ENCODE data around the gene FOXJ3. TPM values are rescaled to one million over a fixed set of nuclear protein-coding genes. Genes with fewer than 3 reads are reported as not detected.

The FOXJ3 gene
- total RNA-seq, 1 experiment from 2014 or later = 51.1 TPM

GRCh38 chr1:42142894-42143675 lies 191.9 kb downstream of the FOXJ3 start:
- no peaks in the 10 kb centered on the region for H3K9me3 ChIP-seq (ENCODE audit: control insufficient read depth in 1 of 2, insufficient read depth in 1 of 2, low read depth in 1 of 2, low read length in 2 of 2)
- CTCF ChIA-PET = no interaction called here
- H4K20me1 ChIP-seq (ENCODE audit: insufficient read depth) = no peaks in the 10 kb centered on the region
- ATAC-seq = no peak
- BruUV-seq (replicated peaks) = no TSS peak
- no peak overlapping the region for H3K9ac ChIP-seq (ENCODE audit: low read length)
- intact Hi-C loops (cut with micrococcal nuclease) = loop anchor here (10.0 kb wide), 1 partner anchor 568 kb away; no protein-coding TSS in a partner anchor
- H3K79me2 ChIP-seq (ENCODE audit: insufficient read depth, low read length) = no peaks in the 10 kb centered on the region
- RAD21 ChIA-PET (ENCODE audit: low non-redundant PET in 1 of 2, low total read pairs in 2 of 2, uncharacterized antibody in 2 of 2, unreplicated experiment in 2 of 2) = no interaction called here
- no peaks in the 10 kb centered on the region for H3K36me3 ChIP-seq (ENCODE audit: control insufficient read depth in 1 of 2, insufficient read depth in 2 of 2, low read length in 2 of 2)
- H2AFZ ChIP-seq (ENCODE audit: low read depth, low read length, poor library complexity, severe bottlenecking) = no peak overlapping the region
- POLR2A ChIA-PET = no interaction called here
- no peak overlapping the region for H3K4me2 ChIP-seq (ENCODE audit: low read length)
- TF ChIP-seq REST (IDR thresholded peaks at IDR 0.05; ENCODE audit: low read depth) = no peak
- no peak for TF ChIP-seq MAX (IDR thresholded peaks at IDR 0.05)
- no peak for TF ChIP-seq EZH2phosphoT487 (IDR thresholded peaks at IDR 0.05; ENCODE audit: borderline replicate concordance)
- no peak for TF ChIP-seq POLR2A (IDR thresholded peaks at IDR 0.05; ENCODE audit: borderline replicate concordance, extremely low read depth, insufficient read depth, insufficient read length)
- TF ChIP-seq JUND (IDR thresholded peaks at IDR 0.05) = no peak
- no peak for TF ChIP-seq EGR1 (IDR thresholded peaks at IDR 0.05; ENCODE audit: low read depth)
- no peak for TF ChIP-seq SIN3A (IDR thresholded peaks at IDR 0.05; ENCODE audit: low read depth)
- TF ChIP-seq SRF (IDR thresholded peaks at IDR 0.05; ENCODE audit: low read depth) = no peak
- no peak for TF ChIP-seq CEBPB (IDR thresholded peaks at IDR 0.05; ENCODE audit: low read depth)
- peaks cover 0 to 8% of the 10 kb centered on the region in 2 experiments; a peak in 1 of 4 replicates for H3K4me1 ChIP-seq (ENCODE audit: control insufficient read depth in 1 of 2, insufficient read depth in 2 of 2, low read length in 2 of 2)
- H3K27me3 ChIP-seq (ENCODE audit: insufficient read depth, low read length) = no peaks in the 10 kb centered on the region
- no peak for DNase-seq (ENCODE audit: low read depth, low spot score)
- no peak overlapping the region for H3K4me3 ChIP-seq (replicated peaks in 1 of 2; ENCODE audit: low read depth in 1 of 2, low read length in 2 of 2)
- no peaks in the 10 kb centered on the region for H3K9me2 ChIP-seq (ENCODE audit: insufficient read depth)
- H3K27ac ChIP-seq (ENCODE audit: low read depth, low read length) = no peak overlapping the region
